Measurements from ENCODE around the gene STX12. TPM values are rescaled to one million over a fixed set of nuclear protein-coding genes. Genes with fewer than 3 reads are reported as not detected.
"Not testable (repeated sequence)": the region's sequence is repeated elsewhere in the genome, so short reads cannot be mapped to it uniquely, and the experiment has no call there.

Gene STX12
- total RNA-seq, 3 donors from 2014 or later = 58.1 to 64.9 (median 61.8) TPM

- ATAC-seq = no peak
These were observed 83.7 kb downstream of the STX12 start for GRCh38 chr1:27856561-27857343.

GRCh38 chr1:27857552-27857951, 84.5 kb downstream of the STX12 start:
- not testable (repeated sequence) for ATAC-seq; H3K36me3 ChIP-seq (ENCODE audit: low read depth); H3K9me3 ChIP-seq; DNase-seq; H3K4me3 ChIP-seq; H3K4me1 ChIP-seq (ENCODE audit: low read depth)
- intact Hi-C loops (cut with DNase I, micrococcal nuclease) = loop anchor here in 1 of 2 donors (5.0 kb wide), 1 partner anchor 125 kb away; no protein-coding TSS in a partner anchor

More at GRCh38 chr1:27856561-27857343, 83.7 kb downstream of the STX12 start:
- Histone ChIP-seq H3K36me3 (ENCODE audit: low read depth) (no peaks in the 10 kb centered on the region), H3K9me3 (no peaks in the 10 kb centered on the region), H3K4me3 (no peak overlapping the region), H3K4me1 (ENCODE audit: low read depth) (no peaks in the 10 kb centered on the region)
- intact Hi-C loops (cut with DNase I, micrococcal nuclease) = loop anchor here in 1 of 2 donors (5.0 kb wide), 1 partner anchor 126 kb away; no protein-coding TSS in a partner anchor
- no peak for DNase-seq
- TF ChIP-seq, protein P1, sequence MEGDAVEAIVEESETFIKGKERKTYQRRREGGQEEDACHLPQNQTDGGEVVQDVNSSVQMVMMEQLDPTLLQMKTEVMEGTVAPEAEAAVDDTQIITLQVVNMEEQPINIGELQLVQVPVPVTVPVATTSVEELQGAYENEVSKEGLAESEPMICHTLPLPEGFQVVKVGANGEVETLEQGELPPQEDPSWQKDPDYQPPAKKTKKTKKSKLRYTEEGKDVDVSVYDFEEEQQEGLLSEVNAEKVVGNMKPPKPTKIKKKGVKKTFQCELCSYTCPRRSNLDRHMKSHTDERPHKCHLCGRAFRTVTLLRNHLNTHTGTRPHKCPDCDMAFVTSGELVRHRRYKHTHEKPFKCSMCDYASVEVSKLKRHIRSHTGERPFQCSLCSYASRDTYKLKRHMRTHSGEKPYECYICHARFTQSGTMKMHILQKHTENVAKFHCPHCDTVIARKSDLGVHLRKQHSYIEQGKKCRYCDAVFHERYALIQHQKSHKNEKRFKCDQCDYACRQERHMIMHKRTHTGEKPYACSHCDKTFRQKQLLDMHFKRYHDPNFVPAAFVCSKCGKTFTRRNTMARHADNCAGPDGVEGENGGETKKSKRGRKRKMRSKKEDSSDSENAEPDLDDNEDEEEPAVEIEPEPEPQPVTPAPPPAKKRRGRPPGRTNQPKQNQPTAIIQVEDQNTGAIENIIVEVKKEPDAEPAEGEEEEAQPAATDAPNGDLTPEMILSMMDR (IDR thresholded peaks at IDR 0.05) = no peak

GRCh38 chr1:27858072-27858948, 85.3 kb downstream of the STX12 start:
- no peaks in the 10 kb centered on the region for H3K9me3 ChIP-seq
- DNase-seq (peak; percentile 85 to 95 (median 92)), ATAC-seq (peak; percentile 96)
- TF ChIP-seq, protein P1 (IDR thresholded peaks at IDR 0.05) = peak; percentile 99
- H3K36me3 ChIP-seq (ENCODE audit: low read depth) = no peaks in the 10 kb centered on the region
- H3K4me3 ChIP-seq = no peak overlapping the region
- intact Hi-C loops (cut with DNase I, micrococcal nuclease) = loop anchor here in 1 of 2 donors (5.0 kb wide), 1 partner anchor 124 kb away; no protein-coding TSS in a partner anchor
- no peaks in the 10 kb centered on the region for H3K4me1 ChIP-seq (ENCODE audit: low read depth)

GRCh38 chr1:27858949-27859576, 86.0 kb downstream of the STX12 start:
- DNase-seq (peak in 1 of 3 donors; percentile 47), ATAC-seq (no peak)
- intact Hi-C loops (cut with DNase I, micrococcal nuclease) = loop anchor here in 1 of 2 donors (5.0 kb wide), 1 partner anchor 123 kb away; no protein-coding TSS in a partner anchor
- Histone ChIP-seq H3K4me1 (ENCODE audit: low read depth) (no peaks in the 10 kb centered on the region), H3K4me3 (no peak overlapping the region), H3K9me3 (no peaks in the 10 kb centered on the region), H3K36me3 (ENCODE audit: low read depth) (no peaks in the 10 kb centered on the region)
- TF ChIP-seq, protein P1 (IDR thresholded peaks at IDR 0.05) = no peak

DNA sequence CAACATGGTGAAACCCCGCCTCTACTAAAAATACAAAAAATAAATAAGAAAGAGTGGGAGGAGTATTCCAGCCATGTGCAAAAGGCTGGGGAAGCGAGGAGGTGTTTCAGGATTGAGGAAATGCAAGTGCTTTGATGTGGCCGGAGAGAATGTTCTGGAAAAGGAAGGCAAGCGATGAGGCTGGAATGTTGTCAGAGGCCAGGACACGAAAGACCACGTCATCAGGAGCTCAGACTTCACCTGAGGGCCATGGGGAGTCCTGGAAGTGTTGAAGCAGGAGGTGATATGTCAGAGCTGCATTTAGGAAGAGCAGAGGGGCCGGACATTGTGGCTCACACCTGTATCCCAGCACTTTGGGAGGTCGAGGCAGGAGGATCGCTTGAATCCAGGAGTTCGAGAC, 88.4 kb downstream of the STX12 start:
- TF ChIP-seq, protein P1 (IDR thresholded peaks at IDR 0.05) = no peak
- ATAC-seq (no peak), DNase-seq (peak in 1 of 3 donors; percentile 9)
- Histone ChIP-seq H3K4me1 (ENCODE audit: low read depth) (no peaks in the 10 kb centered on the region), H3K4me3 (no peak overlapping the region), H3K9me3 (no peaks in the 10 kb centered on the region), H3K36me3 (ENCODE audit: low read depth) (no peaks in the 10 kb centered on the region)
- intact Hi-C loops (cut with DNase I, micrococcal nuclease) = no loop called here
